Panc1 (cell line): ENCODE data around the gene RIPK3. TPM values are rescaled to one million over a fixed set of nuclear protein-coding genes. Genes with fewer than 3 reads are reported as not detected.

ENCODE experiments used
- ATAC-seq: fragments of 200-7000 bp; cut with Tn5 transposase; 2 replicates; pipeline ENCODE4 v1.9.1; 2020; ENCODE audit warnings: mild to moderate bottlenecking, moderate library complexity
- BruUV-seq: library from RNA; stranded (reverse); fragments of 400-500 nt; replicated peaks from 2 replicates; lab custom pipeline; 2021; lab: Mats Ljungman, UMichigan
- CTCF ChIA-PET: fragments of 300-600 bp; sonication (Branson Sonifier 250); formaldehyde crosslinking; loops from one replicate; lab custom pipeline; 2022; ENCODE audit warnings: antibody characterized with exemption; lab: Charles Lee
- POLR2A ChIA-PET: fragments of 300-600 bp; sonication (Branson Sonifier 250); formaldehyde crosslinking; loops from one replicate; lab custom pipeline; 2022; ENCODE audit warnings: antibody characterized with exemption; lab: Charles Lee
- DNase-seq: peaks from one replicate; pipeline ENCODE4 v3.0.0-alpha.2; 2010; ENCODE audit warnings: low read depth, low spot score
- H3K27ac ChIP-seq: 2 replicates; pipeline ENCODE4 v1.5.1; 2011; ENCODE audit warnings: mild to moderate bottlenecking, low read length, inconsistent platforms
- H3K27me3 ChIP-seq: fragments of 200-500 bp; sonication (Bioruptor generic); 2 replicates; pipeline ENCODE4 v1.6.0; 2014; ENCODE audit warnings: low read length, inconsistent platforms; ENCODE audit not compliant: control insufficient read depth, insufficient read depth
- H3K36me3 ChIP-seq: fragments of 200-500 bp; sonication (Bioruptor generic); 2 replicates; pipeline ENCODE4 v1.5.1; 2014; ENCODE audit warnings: inconsistent platforms, mild to moderate bottlenecking, low read length, moderate library complexity; ENCODE audit not compliant: control insufficient read depth, insufficient read depth
- H3K4me1 ChIP-seq: 2 replicates; pipeline ENCODE4 v1.5.1; 2011; ENCODE audit warnings: inconsistent platforms, mild to moderate bottlenecking, low read length, moderate library complexity; ENCODE audit not compliant: control insufficient read depth, insufficient read depth
- H3K4me3 ChIP-seq, 2 experiments: 2 replicates each; pipeline ENCODE4 v1.5.1; 2011 to 2012; ENCODE audit warnings: low read depth in 2 of 2, low read length in 2 of 2, mild to moderate bottlenecking in 2 of 2, inconsistent platforms in 1 of 2, moderate library complexity in 1 of 2
- H3K9me3 ChIP-seq: fragments of 200-500 bp; sonication (Bioruptor generic); 2 replicates; pipeline ENCODE4 v1.5.1; 2014; ENCODE audit warnings: low read depth, mild to moderate bottlenecking, inconsistent platforms, low read length, moderate library complexity; ENCODE audit not compliant: control insufficient read depth, insufficient read depth
- POLR2AphosphoS5 ChIP-seq: IDR thresholded peaks from 2 replicates; pipeline ENCODE4 v1.6.1; 2012; ENCODE audit warnings: mild to moderate bottlenecking, low read depth, low read length, moderate library complexity
- SIN3A ChIP-seq: IDR thresholded peaks from 2 replicates; pipeline ENCODE4 v1.6.1; 2012; ENCODE audit warnings: low read depth, mild to moderate bottlenecking, low read length, moderate library complexity, borderline replicate concordance; ENCODE audit not compliant: insufficient read depth
- TCF7L2 ChIP-seq: IDR thresholded peaks from 2 replicates; pipeline ENCODE4 v1.6.1; 2011; ENCODE audit warnings: mild to moderate bottlenecking, low read depth, low read length, inconsistent platforms
- in situ Hi-C: cut with HindIII; loops from 2 replicates; pipeline ENCODE4 v1.10.0; 2016; ENCODE audit warnings: low sequenced_read_pairs, low pct_unique_long_range_greater_than_20kb
- intact Hi-C: fragments of 100-400 bp; cut with micrococcal nuclease; formaldehyde crosslinking; loops from one replicate; pipeline ENCODE4 v1.10.0; 2022; ENCODE audit not compliant: unreplicated experiment
- total RNA-seq: library from RNA; stranded (reverse); gene quantifications from one replicate; pipeline ENCODE4 v1.2.1, GENCODE V29; 2021; ENCODE audit not compliant: unreplicated experiment
- TF ChIP-seq, protein P1 (sequence below): fragments of 450-650 bp; IDR thresholded peaks from 2 replicates; pipeline ENCODE4 v1.5.1; 2017; ENCODE audit warnings: mild to moderate bottlenecking
- TF ChIP-seq, protein P2 (sequence below), 2 experiments: IDR thresholded peaks; 2 replicates each; pipeline ENCODE4 v1.6.1; 2011 to 2012; ENCODE audit warnings: low read depth in 2 of 2, control low read depth in 1 of 2, low read length in 1 of 2, mild to moderate bottlenecking in 1 of 2, moderate library complexity in 1 of 2; ENCODE audit not compliant: insufficient read depth in 1 of 2

RIPK3 gene
- total RNA-seq, 1 experiment from 2014 or later = not detected

DNA sequence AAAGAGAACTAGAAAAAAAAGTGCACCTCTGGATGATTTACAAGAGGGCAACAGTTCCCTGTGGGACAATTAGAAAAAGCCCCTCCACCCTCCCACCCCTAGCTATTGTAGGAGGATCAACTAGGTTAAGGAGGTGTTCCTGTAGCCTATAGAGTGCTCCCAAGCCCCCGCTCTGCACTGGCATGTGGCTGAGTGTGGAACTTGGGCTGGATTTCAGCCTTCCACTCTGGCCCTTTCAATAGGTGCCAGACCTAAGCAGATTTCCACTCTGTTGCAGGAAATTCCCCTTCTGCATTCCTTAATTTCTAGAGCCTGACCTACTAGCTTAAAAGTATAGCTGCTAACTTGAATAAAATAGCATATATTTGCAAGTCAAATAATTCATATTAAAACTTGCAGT lies 31.0 kb upstream of the RIPK3 start:
- DNase-seq (no peak), ATAC-seq (no peak)
- Histone ChIP-seq H3K4me1 (peaks cover 6% of the 10 kb centered on the region), H3K27ac (no peak overlapping the region), H3K9me3 (no peaks in the 10 kb centered on the region), H3K4me3 (no peak overlapping the region), H3K36me3 (no peaks in the 10 kb centered on the region; the same call in 1 of the 2 replicates), H3K27me3 (no peaks in the 10 kb centered on the region)
- ChIA-PET POLR2A (no interaction called here), CTCF (interaction anchor here (0.6 to 1.0 kb wide), 2 partner anchors 10 to 61 kb away, joined by 3 read pairs; no protein-coding TSS in a partner anchor)
- TF ChIP-seq, protein P1, sequence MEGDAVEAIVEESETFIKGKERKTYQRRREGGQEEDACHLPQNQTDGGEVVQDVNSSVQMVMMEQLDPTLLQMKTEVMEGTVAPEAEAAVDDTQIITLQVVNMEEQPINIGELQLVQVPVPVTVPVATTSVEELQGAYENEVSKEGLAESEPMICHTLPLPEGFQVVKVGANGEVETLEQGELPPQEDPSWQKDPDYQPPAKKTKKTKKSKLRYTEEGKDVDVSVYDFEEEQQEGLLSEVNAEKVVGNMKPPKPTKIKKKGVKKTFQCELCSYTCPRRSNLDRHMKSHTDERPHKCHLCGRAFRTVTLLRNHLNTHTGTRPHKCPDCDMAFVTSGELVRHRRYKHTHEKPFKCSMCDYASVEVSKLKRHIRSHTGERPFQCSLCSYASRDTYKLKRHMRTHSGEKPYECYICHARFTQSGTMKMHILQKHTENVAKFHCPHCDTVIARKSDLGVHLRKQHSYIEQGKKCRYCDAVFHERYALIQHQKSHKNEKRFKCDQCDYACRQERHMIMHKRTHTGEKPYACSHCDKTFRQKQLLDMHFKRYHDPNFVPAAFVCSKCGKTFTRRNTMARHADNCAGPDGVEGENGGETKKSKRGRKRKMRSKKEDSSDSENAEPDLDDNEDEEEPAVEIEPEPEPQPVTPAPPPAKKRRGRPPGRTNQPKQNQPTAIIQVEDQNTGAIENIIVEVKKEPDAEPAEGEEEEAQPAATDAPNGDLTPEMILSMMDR = no peak
- TF ChIP-seq TCF7L2 (no peak), POLR2AphosphoS5 (no peak), SIN3A (no peak)
- TF ChIP-seq, protein P2, sequence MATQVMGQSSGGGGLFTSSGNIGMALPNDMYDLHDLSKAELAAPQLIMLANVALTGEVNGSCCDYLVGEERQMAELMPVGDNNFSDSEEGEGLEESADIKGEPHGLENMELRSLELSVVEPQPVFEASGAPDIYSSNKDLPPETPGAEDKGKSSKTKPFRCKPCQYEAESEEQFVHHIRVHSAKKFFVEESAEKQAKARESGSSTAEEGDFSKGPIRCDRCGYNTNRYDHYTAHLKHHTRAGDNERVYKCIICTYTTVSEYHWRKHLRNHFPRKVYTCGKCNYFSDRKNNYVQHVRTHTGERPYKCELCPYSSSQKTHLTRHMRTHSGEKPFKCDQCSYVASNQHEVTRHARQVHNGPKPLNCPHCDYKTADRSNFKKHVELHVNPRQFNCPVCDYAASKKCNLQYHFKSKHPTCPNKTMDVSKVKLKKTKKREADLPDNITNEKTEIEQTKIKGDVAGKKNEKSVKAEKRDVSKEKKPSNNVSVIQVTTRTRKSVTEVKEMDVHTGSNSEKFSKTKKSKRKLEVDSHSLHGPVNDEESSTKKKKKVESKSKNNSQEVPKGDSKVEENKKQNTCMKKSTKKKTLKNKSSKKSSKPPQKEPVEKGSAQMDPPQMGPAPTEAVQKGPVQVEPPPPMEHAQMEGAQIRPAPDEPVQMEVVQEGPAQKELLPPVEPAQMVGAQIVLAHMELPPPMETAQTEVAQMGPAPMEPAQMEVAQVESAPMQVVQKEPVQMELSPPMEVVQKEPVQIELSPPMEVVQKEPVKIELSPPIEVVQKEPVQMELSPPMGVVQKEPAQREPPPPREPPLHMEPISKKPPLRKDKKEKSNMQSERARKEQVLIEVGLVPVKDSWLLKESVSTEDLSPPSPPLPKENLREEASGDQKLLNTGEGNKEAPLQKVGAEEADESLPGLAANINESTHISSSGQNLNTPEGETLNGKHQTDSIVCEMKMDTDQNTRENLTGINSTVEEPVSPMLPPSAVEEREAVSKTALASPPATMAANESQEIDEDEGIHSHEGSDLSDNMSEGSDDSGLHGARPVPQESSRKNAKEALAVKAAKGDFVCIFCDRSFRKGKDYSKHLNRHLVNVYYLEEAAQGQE (IDR thresholded peaks at IDR 0.05; ENCODE audit: insufficient read depth in 1 of 2, low read depth in 2 of 2, low read length in 1 of 2) = no peak
- no TSS peak for BruUV-seq
- in situ Hi-C loops = no loop called here
- intact Hi-C loops = no loop called here

DNA sequence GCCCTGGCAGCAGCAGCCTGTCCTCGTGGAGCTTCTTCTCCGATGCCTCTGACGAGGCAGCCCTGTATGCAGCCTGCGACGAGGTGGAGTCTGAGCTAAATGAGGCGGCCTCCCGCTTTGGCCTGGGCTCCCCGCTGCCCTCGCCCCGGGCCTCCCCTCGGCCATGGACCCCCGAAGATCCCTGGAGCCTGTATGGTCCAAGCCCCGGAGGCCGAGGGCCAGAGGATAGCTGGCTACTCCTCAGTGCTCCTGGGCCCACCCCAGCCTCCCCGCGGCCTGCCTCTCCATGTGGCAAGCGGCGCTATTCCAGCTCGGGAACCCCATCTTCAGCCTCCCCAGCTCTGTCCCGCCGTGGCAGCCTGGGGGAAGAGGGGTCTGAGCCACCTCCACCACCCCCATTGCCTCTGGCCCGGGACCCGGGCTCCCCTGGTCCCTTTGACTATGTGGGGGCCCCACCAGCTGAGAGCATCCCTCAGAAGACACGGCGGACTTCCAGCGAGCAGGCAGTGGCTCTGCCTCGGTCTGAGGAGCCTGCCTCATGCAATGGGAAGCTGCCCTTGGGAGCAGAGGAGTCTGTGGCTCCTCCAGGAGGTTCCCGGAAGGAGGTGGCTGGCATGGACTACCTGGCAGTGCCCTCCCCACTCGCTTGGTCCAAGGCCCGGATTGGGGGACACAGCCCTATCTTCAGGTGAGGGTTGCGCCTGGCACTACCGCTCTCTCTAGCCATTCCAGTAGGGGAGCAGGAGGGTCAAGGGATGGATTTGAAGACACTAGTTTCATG lies 30.3 kb upstream of the RIPK3 start:
- Histone ChIP-seq H3K9me3 (no peaks in the 10 kb centered on the region), H3K27me3 (no peaks in the 10 kb centered on the region), H3K36me3 (no peaks in the 10 kb centered on the region; the same call in 1 of the 2 replicates), H3K27ac (no peak overlapping the region), H3K4me1 (peaks cover 6% of the 10 kb centered on the region), H3K4me3 (no peak overlapping the region)
- POLR2A ChIA-PET = no interaction called here
- TF ChIP-seq, protein P1 = no peak
- TF ChIP-seq TCF7L2 (no peak), POLR2AphosphoS5 (no peak), SIN3A (no peak)
- TF ChIP-seq, protein P2 (IDR thresholded peaks at IDR 0.05; ENCODE audit: insufficient read depth in 1 of 2, low read depth in 2 of 2, low read length in 1 of 2) = no peak
- DNase-seq (no peak), ATAC-seq (no peak)
- in situ Hi-C loops (no loop called here), intact Hi-C loops (no loop called here)
- no TSS peak for BruUV-seq
- CTCF ChIA-PET = interaction anchor here (0.5 to 0.6 kb wide), 2 partner anchors 9 to 38 kb away, joined by 3 to 9 read pairs; no protein-coding TSS in a partner anchor
